ENCODE measurements around the gene BRINP2.

- TF ChIP-seq, protein P1, sequence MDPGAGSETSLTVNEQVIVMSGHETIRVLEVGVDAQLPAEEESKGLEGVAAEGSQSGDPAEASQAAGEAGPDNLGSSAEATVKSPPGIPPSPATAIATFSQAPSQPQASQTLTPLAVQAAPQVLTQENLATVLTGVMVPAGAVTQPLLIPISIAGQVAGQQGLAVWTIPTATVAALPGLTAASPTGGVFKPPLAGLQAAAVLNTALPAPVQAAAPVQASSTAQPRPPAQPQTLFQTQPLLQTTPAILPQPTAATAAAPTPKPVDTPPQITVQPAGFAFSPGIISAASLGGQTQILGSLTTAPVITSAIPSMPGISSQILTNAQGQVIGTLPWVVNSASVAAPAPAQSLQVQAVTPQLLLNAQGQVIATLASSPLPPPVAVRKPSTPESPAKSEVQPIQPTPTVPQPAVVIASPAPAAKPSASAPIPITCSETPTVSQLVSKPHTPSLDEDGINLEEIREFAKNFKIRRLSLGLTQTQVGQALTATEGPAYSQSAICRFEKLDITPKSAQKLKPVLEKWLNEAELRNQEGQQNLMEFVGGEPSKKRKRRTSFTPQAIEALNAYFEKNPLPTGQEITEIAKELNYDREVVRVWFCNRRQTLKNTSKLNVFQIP (CRISPR knock-in tag; IDR thresholded peaks at IDR 0.05; ENCODE audit: borderline replicate concordance, low read depth) = no peak
- no peak for TF ChIP-seq TSHZ2 (CRISPR knock-in tag; IDR thresholded peaks at IDR 0.05)
- TF ChIP-seq ZNF8 (CRISPR knock-in tag; IDR thresholded peaks at IDR 0.05) = no peak
- no peak for TF ChIP-seq GLIS3 (CRISPR knock-in tag; IDR thresholded peaks at IDR 0.05)
- TF ChIP-seq RARB (CRISPR knock-in tag; IDR thresholded peaks at IDR 0.05) = no peak
- no peak for TF ChIP-seq OSR1 (CRISPR knock-in tag; IDR thresholded peaks at IDR 0.05)
- TF ChIP-seq, protein P2, sequence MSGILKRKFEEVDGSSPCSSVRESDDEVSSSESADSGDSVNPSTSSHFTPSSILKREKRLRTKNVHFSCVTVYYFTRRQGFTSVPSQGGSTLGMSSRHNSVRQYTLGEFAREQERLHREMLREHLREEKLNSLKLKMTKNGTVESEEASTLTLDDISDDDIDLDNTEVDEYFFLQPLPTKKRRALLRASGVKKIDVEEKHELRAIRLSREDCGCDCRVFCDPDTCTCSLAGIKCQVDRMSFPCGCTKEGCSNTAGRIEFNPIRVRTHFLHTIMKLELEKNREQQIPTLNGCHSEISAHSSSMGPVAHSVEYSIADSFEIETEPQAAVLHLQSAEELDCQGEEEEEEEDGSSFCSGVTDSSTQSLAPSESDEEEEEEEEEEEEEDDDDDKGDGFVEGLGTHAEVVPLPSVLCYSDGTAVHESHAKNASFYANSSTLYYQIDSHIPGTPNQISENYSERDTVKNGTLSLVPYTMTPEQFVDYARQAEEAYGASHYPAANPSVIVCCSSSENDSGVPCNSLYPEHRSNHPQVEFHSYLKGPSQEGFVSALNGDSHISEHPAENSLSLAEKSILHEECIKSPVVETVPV (CRISPR knock-in tag; IDR thresholded peaks at IDR 0.05) = no peak
- TF ChIP-seq ESRRG (CRISPR knock-in tag; IDR thresholded peaks at IDR 0.05) = no peak
Measured at GRCh38 chr1:177142791-177143271, 27.9 kb upstream of the BRINP2 start.
